Thoracic aorta (tissue), 2 donors: Measurements from ENCODE around the gene PROP1. TPM values are rescaled to one million over a fixed set of nuclear protein-coding genes. Genes with fewer than 3 reads are reported as not detected.
"Not testable (repeated sequence)": the region's sequence is repeated elsewhere in the genome, so short reads cannot be mapped to it uniquely, and the experiment has no call there.

ENCODE experiments used
- ATAC-seq: fragments of 150-250 bp; one replicate; pipeline ENCODE4 v1.8.0; 2017; ENCODE audit warnings: low read depth; ENCODE audit not compliant: insufficient number of reproducible peaks, low FRiP score
- DNase-seq: peaks from one replicate; pipeline ENCODE4 v3.0.0-alpha.2; 2020; ENCODE audit warnings: low spot score
- H3K27ac ChIP-seq, 2 donors: fragments of 200-600 bp; sonication (generic); 1 replicate in 1 of 2; 2 replicates in 1 of 2; pipeline ENCODE4 v1.5.1; 2016; ENCODE audit warnings: mild to moderate bottlenecking in 2 of 2, moderate library complexity in 2 of 2
- H3K27me3 ChIP-seq: fragments of 200-600 bp; sonication (generic); replicated peaks from 2 replicates; pipeline ENCODE4 v1.6.0; 2016; ENCODE audit warnings: mild to moderate bottlenecking; ENCODE audit not compliant: insufficient read depth
- H3K36me3 ChIP-seq: fragments of 200-600 bp; sonication (generic); one replicate; pipeline ENCODE4 v1.5.1; 2016
- H3K4me1 ChIP-seq, 2 donors: fragments of 200-600 bp; sonication (generic); 1 replicate in 1 of 2; 2 replicates in 1 of 2; pipeline versions ENCODE4 v1.5.1 to v1.6.0; 2016; ENCODE audit warnings: low read depth in 2 of 2, mild to moderate bottlenecking in 1 of 2; ENCODE audit not compliant: control insufficient read depth in 1 of 2
- H3K4me3 ChIP-seq: fragments of 200-600 bp; sonication (generic); 2 replicates; pipeline ENCODE4 v1.5.1; 2016; ENCODE audit warnings: mild to moderate bottlenecking
- H3K9me3 ChIP-seq: fragments of 200-600 bp; sonication (generic); 2 replicates; pipeline ENCODE4 v1.5.1; 2016
- CTCF ChIP-seq: fragments of 200-600 bp; sonication (generic); IDR thresholded peaks from one replicate; pipeline ENCODE4 v1.5.1; 2019; ENCODE audit warnings: antibody characterized with exemption
- total RNA-seq, 2 donors: library from RNA; depleted of rRNA; stranded (reverse); fragments of >200 nt; gene quantifications; one replicate each; pipeline versions ENCODE4 v1.1.0 to v1.2.3, GENCODE V29; 2016

PROP1 gene
- total RNA-seq, 2 donors from 2014 or later: not detected

GRCh38 chr5:177973066-177973635 lies 22.9 kb downstream of the PROP1 start:
- Histone ChIP-seq H3K27me3 (no peaks in the 10 kb centered on the region), H3K9me3 (no peaks in the 10 kb centered on the region), H3K4me1 (no peaks in the 10 kb centered on the region), H3K4me3 (no peak overlapping the region), H3K36me3 (no peaks in the 10 kb centered on the region), H3K27ac (no peak overlapping the region)
- ATAC-seq (no peak), DNase-seq (no peak)
- no peak for TF ChIP-seq CTCF

GRCh38 chr5:177972613-177973012 lies 23.4 kb downstream of the PROP1 start:
- ATAC-seq (no peak), DNase-seq (no peak)
- no peak for TF ChIP-seq CTCF
- no peaks in the 10 kb centered on the region for H3K36me3 ChIP-seq
- H3K4me3 ChIP-seq: no peak overlapping the region
- no peaks in the 10 kb centered on the region for H3K27me3 ChIP-seq
- no peaks in the 10 kb centered on the region for H3K9me3 ChIP-seq
- H3K27ac ChIP-seq: no peak overlapping the region
- H3K4me1 ChIP-seq: no peaks in the 10 kb centered on the region

- ATAC-seq, H3K4me3 ChIP-seq, H3K36me3 ChIP-seq, H3K27me3 ChIP-seq, DNase-seq, H3K27ac ChIP-seq, H3K4me1 ChIP-seq, H3K9me3 ChIP-seq: not testable (repeated sequence)
Measured at GRCh38 chr5:177972014-177972413, 24.0 kb downstream of the PROP1 start.

- no peak for TF ChIP-seq CTCF
- no peak for DNase-seq
- Histone ChIP-seq H3K27me3 (no peaks in the 10 kb centered on the region), H3K4me3 (no peak overlapping the region), H3K36me3 (no peaks in the 10 kb centered on the region), H3K4me1 (no peaks in the 10 kb centered on the region), H3K27ac (no peak overlapping the region), H3K9me3 (no peaks in the 10 kb centered on the region)
- ATAC-seq: no peak
Measured at GRCh38 chr5:177968661-177969211, 27.3 kb downstream of the PROP1 start.

GRCh38 chr5:177967221-177967887 lies 28.7 kb downstream of the PROP1 start:
- ATAC-seq: no peak
- no peak for TF ChIP-seq CTCF
- H3K9me3 ChIP-seq: no peaks in the 10 kb centered on the region

More at GRCh38 chr5:177967221-177967887, 28.7 kb downstream of the PROP1 start:
- H3K27ac ChIP-seq: no peak overlapping the region
- no peaks in the 10 kb centered on the region for H3K27me3 ChIP-seq
- no peak overlapping the region for H3K4me3 ChIP-seq
- DNase-seq: no peak
- H3K36me3 ChIP-seq: no peaks in the 10 kb centered on the region
- H3K4me1 ChIP-seq: no peaks in the 10 kb centered on the region
